ENCODE data around the gene SH2D3C. TPM values are rescaled to one million over a fixed set of nuclear protein-coding genes. Genes with fewer than 3 reads are reported as not detected.

The SH2D3C gene
- total RNA-seq, 4 donors from 2014 or later, result 4.7 to 8.1 (median 5.2) TPM

DNA sequence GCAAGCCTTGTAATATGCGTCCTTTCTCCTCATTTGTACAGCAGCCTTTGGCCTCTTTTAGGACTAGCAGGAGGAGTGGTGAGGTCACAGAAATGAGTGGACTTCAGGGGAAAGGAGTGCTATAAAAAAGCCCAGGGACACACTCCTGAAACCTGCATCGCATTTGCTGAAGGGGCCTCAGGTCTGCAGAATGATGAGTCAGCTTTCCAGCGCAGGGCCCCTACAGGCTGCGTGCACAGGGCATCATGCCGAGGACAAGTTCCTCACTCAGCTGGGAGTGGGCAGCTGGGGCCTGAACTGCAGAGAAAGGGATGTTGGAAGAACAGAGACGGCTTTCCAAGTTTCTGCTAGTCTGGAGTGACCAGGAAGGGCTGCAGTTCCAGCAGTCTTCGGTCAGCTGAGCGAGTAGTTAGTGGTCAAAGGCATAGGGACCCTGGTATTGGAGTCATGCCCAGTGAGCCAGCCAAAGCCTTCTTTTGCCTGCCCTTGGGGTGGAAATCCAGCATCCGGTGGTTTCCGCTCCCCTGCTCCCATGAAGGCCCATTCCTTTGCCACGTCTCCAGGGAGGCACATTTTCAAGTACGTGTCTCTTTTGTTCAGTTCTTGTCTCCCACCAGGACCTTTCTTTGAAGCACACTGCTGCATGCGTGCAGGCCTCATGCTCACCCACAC lies 89.0 kb downstream of the SH2D3C start:
- DNase-seq (no peak), ATAC-seq (no peak)
- Histone ChIP-seq H3K4me3 (no peak overlapping the region), H3K27me3 (no peaks in the 10 kb centered on the region), H3K9me3 (no peaks in the 10 kb centered on the region), H3K27ac (no peak overlapping the region), H3K36me3 (no peaks in the 10 kb centered on the region), H3K4me1 (peaks cover 6 to 8% of the 10 kb centered on the region in 2 donors)
- intact Hi-C loops (cut with DNase I; ENCODE audit: low total_unique reads) (no loop called here), in situ Hi-C loops (cut with MboI; ENCODE audit: low sequenced_read_pairs in 4 of 4) (no loop called here)
- TF ChIP-seq, protein P1, sequence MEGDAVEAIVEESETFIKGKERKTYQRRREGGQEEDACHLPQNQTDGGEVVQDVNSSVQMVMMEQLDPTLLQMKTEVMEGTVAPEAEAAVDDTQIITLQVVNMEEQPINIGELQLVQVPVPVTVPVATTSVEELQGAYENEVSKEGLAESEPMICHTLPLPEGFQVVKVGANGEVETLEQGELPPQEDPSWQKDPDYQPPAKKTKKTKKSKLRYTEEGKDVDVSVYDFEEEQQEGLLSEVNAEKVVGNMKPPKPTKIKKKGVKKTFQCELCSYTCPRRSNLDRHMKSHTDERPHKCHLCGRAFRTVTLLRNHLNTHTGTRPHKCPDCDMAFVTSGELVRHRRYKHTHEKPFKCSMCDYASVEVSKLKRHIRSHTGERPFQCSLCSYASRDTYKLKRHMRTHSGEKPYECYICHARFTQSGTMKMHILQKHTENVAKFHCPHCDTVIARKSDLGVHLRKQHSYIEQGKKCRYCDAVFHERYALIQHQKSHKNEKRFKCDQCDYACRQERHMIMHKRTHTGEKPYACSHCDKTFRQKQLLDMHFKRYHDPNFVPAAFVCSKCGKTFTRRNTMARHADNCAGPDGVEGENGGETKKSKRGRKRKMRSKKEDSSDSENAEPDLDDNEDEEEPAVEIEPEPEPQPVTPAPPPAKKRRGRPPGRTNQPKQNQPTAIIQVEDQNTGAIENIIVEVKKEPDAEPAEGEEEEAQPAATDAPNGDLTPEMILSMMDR (IDR thresholded peaks at IDR 0.05 in 4 of 5, conservative IDR thresholded peaks at IDR 0.05 in 1 of 5), result no peak
- no peak for TF ChIP-seq POLR2A (IDR thresholded peaks at IDR 0.05)

Small RNA genes within 50 kb of the gene (microRNA-seq; reads per million reads assigned to microRNA genes)
- gene MIR2861 (ENCODE audit: borderline replicate concordance in 2 of 2) (0 reads per million in 2 donors), gene MIR3960 (ENCODE audit: borderline replicate concordance in 2 of 2) (0 to 0.85 reads per million in 2 donors)

Other genes with a start within 250 kb of the SH2D3C start
- 10 to 100 TPM in 2 of 4 donors, 1 to 10 TPM in 2; 3.4 to 36.8 (median 9.2) TPM for gene STXBP1, start 166.4 kb downstream of the SH2D3C start, total RNA-seq
- not detected for gene CFAP157, start 71.7 kb downstream of the SH2D3C start, total RNA-seq
- 10 to 100 TPM; 16.9 to 38.6 (median 26.3) TPM for gene PTRH1, start 63.0 kb downstream of the SH2D3C start, total RNA-seq
- gene TTC16, start 62.6 kb downstream of the SH2D3C start, total RNA-seq, result not detected
- 10 to 100 TPM in 2 of 4 donors, 1 to 10 TPM in 2; 3.2 to 10.6 (median 9.6) TPM for gene TOR2A, start 43.4 kb downstream of the SH2D3C start, total RNA-seq
- gene CDK9, start 7.4 kb upstream of the SH2D3C start, total RNA-seq, result 10 to 100 TPM; 50.3 to 71.2 (median 51.2) TPM
- 10 to 100 TPM; 36.4 to 87.6 (median 47.7) TPM for gene FPGS, start 24.2 kb upstream of the SH2D3C start, total RNA-seq
- 10 to 100 TPM; 27.4 to 49.8 (median 32.6) TPM for gene ENG, start 76.0 kb upstream of the SH2D3C start, total RNA-seq
- gene AK1, start 99.0 kb upstream of the SH2D3C start, total RNA-seq, result 100 to 1,000 TPM; 240 to 489 (median 359) TPM
- 10 to 100 TPM; 46.7 to 69.3 (median 56.9) TPM for gene ST6GALNAC6, start 120.9 kb upstream of the SH2D3C start, total RNA-seq
- gene ST6GALNAC4, start 138.4 kb upstream of the SH2D3C start, total RNA-seq, result 10 to 100 TPM; 11.2 to 48.4 (median 23.6) TPM
- gene PIP5KL1, start 152.1 kb upstream of the SH2D3C start, total RNA-seq, result 1 to 10 TPM in 1 of 4 donors, not detected in 3; 4.2 TPM
- 10 to 100 TPM in 1 of 4 donors, 1 to 10 TPM in 3; 4.7 to 10.4 (median 5.9) TPM for gene DPM2, start 159.2 kb upstream of the SH2D3C start, total RNA-seq
- gene EEIG1, start 202.3 kb upstream of the SH2D3C start, total RNA-seq, result 1 to 10 TPM; 1.8 to 4.5 (median 2.8) TPM

Data from gastrocnemius medialis (tissue), 4 donors.